Measurements from ENCODE around the gene BRINP1. TPM values are rescaled to one million over a fixed set of nuclear protein-coding genes. Genes with fewer than 3 reads are reported as not detected.

The BRINP1 gene
- total and polyA plus RNA-seq, 2 donors (not counting 1 experiment from before 2014, with no cell fraction given): not detected

DNA sequence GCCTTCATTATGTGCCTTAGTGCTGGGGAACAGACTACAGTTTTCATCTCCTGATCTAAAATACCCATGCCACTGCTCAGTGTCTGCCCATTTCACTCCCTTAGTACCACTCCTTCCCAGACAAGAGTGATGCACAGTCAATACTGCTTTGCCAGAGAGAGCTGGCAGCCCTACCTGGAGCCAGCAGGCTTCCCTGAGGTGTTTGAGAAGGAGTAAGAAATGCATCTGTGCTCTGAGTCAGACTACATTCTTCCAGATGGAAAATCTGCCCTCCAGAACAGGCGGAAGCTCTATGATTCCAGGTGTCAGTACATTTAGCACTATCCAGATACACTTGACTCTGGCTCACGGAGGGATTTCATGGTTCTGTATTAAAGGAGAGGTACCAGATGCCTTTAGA is 209.8 kb downstream of the BRINP1 start:
- WGBS (ENCODE audit: insufficient coverage): no CpG with 5 or more reads among the region's 2 CpGs
- no peaks in the 10 kb centered on the region for H3K4me1 Mint-ChIP-seq
- ChIA-PET CTCF (no interaction called here), POLR2A (no interaction called here)
- no peaks in the 10 kb centered on the region for H4K20me1 ChIP-seq (ENCODE audit: control insufficient read depth, insufficient read depth, low read length, poor library complexity, severe bottlenecking)
- H3K27me3 Mint-ChIP-seq: no peaks in the 10 kb centered on the region
- H3K27me3 ChIP-seq (replicated peaks in 1 of 4; ENCODE audit: control extremely low read depth in 1 of 4, control insufficient read depth in 3 of 4, insufficient read depth in 4 of 4, low read length in 3 of 4): no peaks in the 10 kb centered on the region
- no peaks in the 10 kb centered on the region for H3K4me1 ChIP-seq (ENCODE audit: control insufficient read depth in 2 of 2, insufficient read depth in 2 of 2, low read length in 2 of 2)
- DNase-seq: no peak
- H3K79me2 ChIP-seq (ENCODE audit: control insufficient read depth, insufficient read depth, low read length): no peaks in the 10 kb centered on the region
- H3K36me3 ChIP-seq (replicated peaks in 1 of 2; ENCODE audit: control extremely low read depth in 1 of 2, control insufficient read depth in 1 of 2, extremely low read depth in 1 of 2, insufficient read depth in 2 of 2, low read length in 1 of 2): no peaks in the 10 kb centered on the region
- no peak overlapping the region for H3K9ac ChIP-seq (ENCODE audit: low read length)
- intact Hi-C loops (cut with micrococcal nuclease): no loop called here
- TF ChIP-seq EZH2 (IDR thresholded peaks at IDR 0.05; ENCODE audit: borderline replicate concordance, insufficient read depth, low read depth, low read length, poor library complexity, severe bottlenecking): no peak
- TF ChIP-seq, protein P1, sequence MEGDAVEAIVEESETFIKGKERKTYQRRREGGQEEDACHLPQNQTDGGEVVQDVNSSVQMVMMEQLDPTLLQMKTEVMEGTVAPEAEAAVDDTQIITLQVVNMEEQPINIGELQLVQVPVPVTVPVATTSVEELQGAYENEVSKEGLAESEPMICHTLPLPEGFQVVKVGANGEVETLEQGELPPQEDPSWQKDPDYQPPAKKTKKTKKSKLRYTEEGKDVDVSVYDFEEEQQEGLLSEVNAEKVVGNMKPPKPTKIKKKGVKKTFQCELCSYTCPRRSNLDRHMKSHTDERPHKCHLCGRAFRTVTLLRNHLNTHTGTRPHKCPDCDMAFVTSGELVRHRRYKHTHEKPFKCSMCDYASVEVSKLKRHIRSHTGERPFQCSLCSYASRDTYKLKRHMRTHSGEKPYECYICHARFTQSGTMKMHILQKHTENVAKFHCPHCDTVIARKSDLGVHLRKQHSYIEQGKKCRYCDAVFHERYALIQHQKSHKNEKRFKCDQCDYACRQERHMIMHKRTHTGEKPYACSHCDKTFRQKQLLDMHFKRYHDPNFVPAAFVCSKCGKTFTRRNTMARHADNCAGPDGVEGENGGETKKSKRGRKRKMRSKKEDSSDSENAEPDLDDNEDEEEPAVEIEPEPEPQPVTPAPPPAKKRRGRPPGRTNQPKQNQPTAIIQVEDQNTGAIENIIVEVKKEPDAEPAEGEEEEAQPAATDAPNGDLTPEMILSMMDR (IDR thresholded peaks at IDR 0.05): no peak
- H3K9me3 ChIP-seq (ENCODE audit: control extremely low read depth in 1 of 3, control insufficient read depth in 2 of 3, insufficient read depth in 1 of 3, low read length in 2 of 3): no peaks in the 10 kb centered on the region
- no peak overlapping the region for H3K4me2 ChIP-seq (replicated peaks; ENCODE audit: low read depth, low read length, poor library complexity, severe bottlenecking)
- no peak for ATAC-seq (ENCODE audit: low read depth)
- H3K9me3 Mint-ChIP-seq (ENCODE audit: insufficient read depth): no peaks in the 10 kb centered on the region
- no peak overlapping the region for H3K4me3 ChIP-seq (ENCODE audit: control extremely low read depth in 1 of 5, extremely low read depth in 1 of 5, insufficient read depth in 1 of 5, low read depth in 2 of 5, low read length in 4 of 5)
- H3K27ac ChIP-seq (ENCODE audit: low read length in 2 of 2): no peak overlapping the region
- H3K27ac Mint-ChIP-seq: no peak overlapping the region
- no peak overlapping the region for H2AFZ ChIP-seq (ENCODE audit: insufficient read depth, low read depth, low read length, poor library complexity, severe bottlenecking)
- no peak overlapping the region for H3K4me3 Mint-ChIP-seq

DNA sequence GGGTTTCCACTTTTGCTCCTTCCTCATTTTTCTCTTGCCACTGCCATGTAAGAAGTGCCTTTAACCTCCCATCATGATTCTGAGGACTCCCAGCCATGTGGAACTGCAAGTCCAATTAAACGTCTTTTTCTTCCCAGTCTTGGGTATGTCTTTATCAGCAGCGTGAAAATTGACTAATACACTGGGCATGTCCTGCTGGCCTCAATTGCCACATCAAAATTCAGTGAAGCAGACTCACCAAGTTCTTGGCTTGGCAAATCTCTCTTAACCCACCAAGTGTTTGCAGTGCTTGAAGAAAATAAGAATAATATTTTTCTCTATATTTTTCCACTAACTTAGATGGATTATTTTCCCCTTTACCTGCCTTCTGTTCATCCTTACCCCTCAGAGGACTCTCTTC is 212.0 kb downstream of the BRINP1 start:
- CTCF ChIA-PET: no interaction called here
- Histone ChIP-seq H3K4me3 (ENCODE audit: control extremely low read depth in 1 of 5, extremely low read depth in 1 of 5, insufficient read depth in 1 of 5, low read depth in 2 of 5, low read length in 4 of 5) (no peak overlapping the region), H3K36me3 (replicated peaks in 1 of 2; ENCODE audit: control extremely low read depth in 1 of 2, control insufficient read depth in 1 of 2, extremely low read depth in 1 of 2, insufficient read depth in 2 of 2, low read length in 1 of 2) (no peaks in the 10 kb centered on the region), H3K4me2 (replicated peaks; ENCODE audit: low read depth, low read length, poor library complexity, severe bottlenecking) (no peak overlapping the region), H3K9me3 (ENCODE audit: control extremely low read depth in 1 of 3, control insufficient read depth in 2 of 3, insufficient read depth in 1 of 3, low read length in 2 of 3) (no peaks in the 10 kb centered on the region), H3K4me1 (ENCODE audit: control insufficient read depth in 2 of 2, insufficient read depth in 2 of 2, low read length in 2 of 2) (no peaks in the 10 kb centered on the region), H3K9ac (ENCODE audit: low read length) (no peak overlapping the region), H3K79me2 (ENCODE audit: control insufficient read depth, insufficient read depth, low read length) (no peaks in the 10 kb centered on the region), H4K20me1 (ENCODE audit: control insufficient read depth, insufficient read depth, low read length, poor library complexity, severe bottlenecking) (no peaks in the 10 kb centered on the region), H3K27me3 (replicated peaks in 1 of 4; ENCODE audit: control extremely low read depth in 1 of 4, control insufficient read depth in 3 of 4, insufficient read depth in 4 of 4, low read length in 3 of 4) (no peaks in the 10 kb centered on the region), H3K27ac (ENCODE audit: low read length in 2 of 2) (no peak overlapping the region), H2AFZ (ENCODE audit: insufficient read depth, low read depth, low read length, poor library complexity, severe bottlenecking) (no peak overlapping the region)
- H3K27ac Mint-ChIP-seq: no peak overlapping the region
- ATAC-seq (ENCODE audit: low read depth) (no peak), DNase-seq (no peak)
- WGBS (ENCODE audit: insufficient coverage): 84% methylated on average over 2 of the region's 2 CpGs
- TF ChIP-seq, protein P1 (IDR thresholded peaks at IDR 0.05): no peak
- no peaks in the 10 kb centered on the region for H3K27me3 Mint-ChIP-seq
- intact Hi-C loops (cut with micrococcal nuclease): no loop called here
- H3K4me1 Mint-ChIP-seq: no peaks in the 10 kb centered on the region
- no peak overlapping the region for H3K4me3 Mint-ChIP-seq
- POLR2A ChIA-PET: no interaction called here
- H3K9me3 Mint-ChIP-seq (ENCODE audit: insufficient read depth): no peaks in the 10 kb centered on the region
